ENCODE results near the gene SMG9.

SMG9 gene

GRCh38 chr19:43724896-43725295 lies 29.9 kb downstream of the SMG9 start:
- DNase-seq (ENCODE audit: low read depth in 3 of 3): no peak

GRCh38 chr19:43723588-43723987 lies 31.2 kb downstream of the SMG9 start:
- DNase-seq (ENCODE audit: low read depth in 3 of 3): no peak

- DNase-seq (ENCODE audit: low read depth in 3 of 3): no peak
These were observed 33.2 kb downstream of the SMG9 start for GRCh38 chr19:43721469-43722048.

- no peak for DNase-seq (ENCODE audit: low read depth in 3 of 3)
These were observed 33.8 kb downstream of the SMG9 start for GRCh38 chr19:43720936-43721335.

GRCh38 chr19:43719918-43720317 lies 34.8 kb downstream of the SMG9 start:
- DNase-seq (ENCODE audit: low read depth in 3 of 3): no peak

GRCh38 chr19:43719378-43719868 lies 35.3 kb downstream of the SMG9 start:
- DNase-seq (ENCODE audit: low read depth in 3 of 3): no peak

- DNase-seq (ENCODE audit: low read depth in 3 of 3): no peak
These were observed 36.0 kb downstream of the SMG9 start for GRCh38 chr19:43718627-43719377.

- DNase-seq (ENCODE audit: low read depth in 3 of 3): no peak
These were observed 39.0 kb downstream of the SMG9 start, which contains the start of gene IRGC for GRCh38 chr19:43715776-43716175. Gene IRGC (plus strand): TSS chr19:43716076. CDS start chr19:43718559, 2,483 bp downstream.

GRCh38 chr19:43713208-43713607 lies 41.6 kb downstream of the SMG9 start:
- no peak for DNase-seq (ENCODE audit: low read depth in 3 of 3)

- DNase-seq (ENCODE audit: low read depth in 3 of 3): no peak
These were observed 42.9 kb downstream of the SMG9 start for GRCh38 chr19:43711751-43712355.

- no peak for DNase-seq (ENCODE audit: low read depth in 3 of 3)
These were observed 46.0 kb downstream of the SMG9 start for GRCh38 chr19:43708716-43709115.

- DNase-seq (ENCODE audit: low read depth in 3 of 3): no peak
These were observed 47.5 kb downstream of the SMG9 start for GRCh38 chr19:43707158-43707712.

- no peak for DNase-seq (ENCODE audit: low read depth in 3 of 3)
These were observed 49.0 kb downstream of the SMG9 start for GRCh38 chr19:43705729-43706128.

- DNase-seq (ENCODE audit: low read depth in 3 of 3): no peak
These were observed 50.6 kb downstream of the SMG9 start for GRCh38 chr19:43704002-43704705.

- DNase-seq (ENCODE audit: low read depth in 3 of 3): peak in 1 of 3 experiments; percentile 10
These were observed 54.3 kb downstream of the SMG9 start for GRCh38 chr19:43700395-43701000.

GRCh38 chr19:43699506-43700394 lies 55.0 kb downstream of the SMG9 start:
- DNase-seq (ENCODE audit: low read depth in 3 of 3): no peak

- no peak for DNase-seq (ENCODE audit: low read depth in 3 of 3)
These were observed 57.5 kb downstream of the SMG9 start for GRCh38 chr19:43697295-43697694.

- DNase-seq (ENCODE audit: low read depth in 3 of 3): no peak
These were observed 58.6 kb downstream of the SMG9 start for GRCh38 chr19:43695985-43696704.

- DNase-seq (ENCODE audit: low read depth in 3 of 3): no peak
These were observed 60.2 kb downstream of the SMG9 start for GRCh38 chr19:43694553-43694952.

GRCh38 chr19:43692877-43693276 lies 61.9 kb downstream of the SMG9 start:
- DNase-seq (ENCODE audit: low read depth in 3 of 3): no peak

Measured in stimulated activated CD4-positive, alpha-beta T cell treated with anti-CD3 and anti-CD28 coated beads, TNF-alpha, amount 100 ng/mL, for 24 hours (primary cell).